ENCODE results near the gene ZNF625. TPM values are rescaled to one million over a fixed set of nuclear protein-coding genes. Genes with fewer than 3 reads are reported as not detected.

The ZNF625 gene
- polyA plus RNA-seq, 1 of the 3 experiments (the other 2 are of a cell fraction): 1.9 TPM

- peaks cover 0 to 8% of the 10 kb centered on the region in 2 experiments; a peak in 1 of 4 replicates for H3K4me1 ChIP-seq (ENCODE audit: control insufficient read depth in 1 of 2, insufficient read depth in 2 of 2, low read depth in 1 of 2, low read length in 1 of 2)
- peaks cover 22% of the 10 kb centered on the region for H3F3A ChIP-seq (replicated peaks; ENCODE audit: insufficient read depth)
- DNase-seq: peak; percentile 95
- H3K27ac ChIP-seq (ENCODE audit: low read depth in 2 of 2, low read length in 1 of 2): peak within 1 kb of the TSS; percentile 83 to 89
- POLR2A ChIA-PET: interaction anchor here (0.6 to 1.6 kb wide), 16 partner anchors 16 to 342 kb away, joined by 3 to 12 read pairs (median 4); partner anchors contain the start of genes ZNF433, ZNF442, ZNF443 and ZNF563
- TF ChIP-seq CHD2 (IDR thresholded peaks at IDR 0.05; ENCODE audit: low read length, partially characterized antibody) (peak; percentile 9), PBX3 (IDR thresholded peaks at IDR 0.05) (peak; percentile 88), RAD21 (IDR thresholded peaks at IDR 0.05; ENCODE audit: low read length) (no peak), MXI1 (IDR thresholded peaks at IDR 0.05; ENCODE audit: low read depth, low read length) (peak; percentile 62), POLR2AphosphoS5 (IDR thresholded peaks at IDR 0.05; ENCODE audit: low read depth, low read length) (peak; percentile 60), GABPA (IDR thresholded peaks at IDR 0.05; ENCODE audit: low read depth) (peak; percentile 42; the same call in 1 of the 2 replicates), MAX (IDR thresholded peaks at IDR 0.05; ENCODE audit: low read depth) (peak; percentile 7; the same call in 1 of the 2 replicates), TEAD4 (IDR thresholded peaks at IDR 0.05; ENCODE audit: borderline replicate concordance, insufficient read depth) (no peak), TAF1 (IDR thresholded peaks at IDR 0.05; ENCODE audit: borderline replicate concordance, low read depth, low read length) (0 out of 2 replicates have a peak, but pooled peaks have one; percentile 5), REST (IDR thresholded peaks at IDR 0.05; ENCODE audit: low read depth, low read length) (no peak), SMC3 (IDR thresholded peaks at IDR 0.05; ENCODE audit: low read depth, low read length) (no peak), USF1 (IDR thresholded peaks at IDR 0.05; ENCODE audit: borderline replicate concordance, low read depth) (no peak), RFX5 (IDR thresholded peaks at IDR 0.05; ENCODE audit: low read length) (peak; percentile 91), EZH2phosphoT487 (IDR thresholded peaks at IDR 0.05; ENCODE audit: borderline replicate concordance, low read depth) (no peak)
- H3K9me3 ChIP-seq: no peaks in the 10 kb centered on the region
- H4K20me1 ChIP-seq (ENCODE audit: insufficient read depth): no peaks in the 10 kb centered on the region
- H3K27me3 ChIP-seq (ENCODE audit: insufficient read depth): no peaks in the 10 kb centered on the region
- 1% methylated on average over 12 of the region's 49 CpGs for WGBS (ENCODE audit: low lambda C conversion rate)
- peak within 1 kb of the TSS; percentile 66 to 99 for H3K4me3 ChIP-seq (ENCODE audit: low read depth in 2 of 2, low read length in 1 of 2)
- peak within 1 kb of the TSS; percentile 89 for H3K9ac ChIP-seq
- H3K4me2 ChIP-seq: peak within 1 kb of the TSS; percentile 86
- H3K36me3 ChIP-seq (replicated peaks in 1 of 2; ENCODE audit: control insufficient read depth in 1 of 2, insufficient read depth in 2 of 2, low read length in 1 of 2): peaks cover 12 to 58% of the 10 kb centered on the region in 2 experiments
- H2AFZ ChIP-seq (ENCODE audit: low read depth): peak within 1 kb of the TSS; percentile 92; the same call in 1 of the 2 replicates
- CTCF ChIA-PET: interaction anchor here (0.9 to 3.4 kb wide), 32 partner anchors 10 to 359 kb away, joined by 3 to 78 read pairs (median 10); partner anchors contain the start of genes ZNF433, ZNF443, ZNF625 and ZNF700
- H3K79me2 ChIP-seq (ENCODE audit: insufficient read depth): peaks cover 40% of the 10 kb centered on the region
- H3K9me2 ChIP-seq: no peaks in the 10 kb centered on the region
Measured at GRCh38 chr19:12139885-12140544, 16.5 kb downstream of the ZNF625 start, which contains the start of gene ZNF20. Gene ZNF20 (minus strand): TSS chr19:12140350. CDS start chr19:12140182, 168 bp downstream.

Data from SK-N-SH (cell line).